Measurements from ENCODE around the gene ZNF433.

The ZNF433 gene

DNA sequence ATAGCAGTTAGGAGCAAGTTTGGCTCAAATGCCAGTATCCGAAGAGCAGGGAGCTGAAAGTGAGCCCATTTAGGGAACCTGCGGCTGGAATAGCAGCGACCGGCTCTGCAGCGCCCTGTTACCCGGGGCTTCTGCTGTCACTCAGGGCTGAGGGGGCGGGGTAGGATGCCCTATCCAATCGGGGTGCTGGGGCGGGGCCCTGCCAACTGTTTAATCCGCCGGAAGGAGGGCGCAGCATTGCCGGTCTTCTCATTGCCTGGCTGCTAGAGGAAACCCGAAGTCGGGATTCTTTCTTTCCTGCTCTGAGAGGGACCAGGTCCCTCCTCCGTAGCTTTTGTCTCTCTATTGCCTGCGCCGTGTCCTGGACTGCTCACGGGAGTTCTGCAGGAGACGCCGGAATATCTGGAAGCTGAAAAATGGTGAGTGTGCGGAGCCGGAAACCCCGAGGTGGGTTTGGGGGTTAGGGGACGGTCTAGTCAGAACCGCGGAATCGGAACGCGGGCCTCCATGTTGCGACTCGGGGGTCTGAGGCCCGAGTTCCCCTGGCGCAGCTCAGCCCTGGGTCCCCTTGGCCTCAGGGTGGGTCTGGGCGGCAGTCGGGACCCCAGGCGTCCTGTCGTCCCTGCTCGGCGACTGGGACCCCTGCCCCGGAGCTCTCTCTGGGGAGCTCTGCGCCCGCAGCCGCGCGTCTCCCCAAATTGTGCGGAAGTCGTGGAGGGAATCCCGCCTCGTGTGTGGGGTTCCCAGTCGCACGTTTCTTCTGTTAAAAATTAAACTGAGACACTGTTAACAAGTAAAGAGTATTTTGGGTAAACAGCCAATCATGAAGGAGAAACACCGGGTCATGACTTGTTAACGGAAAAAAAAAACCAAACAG is 47.8 kb downstream of the ZNF433 start:
- DNase-seq: peak; percentile 96

DNA sequence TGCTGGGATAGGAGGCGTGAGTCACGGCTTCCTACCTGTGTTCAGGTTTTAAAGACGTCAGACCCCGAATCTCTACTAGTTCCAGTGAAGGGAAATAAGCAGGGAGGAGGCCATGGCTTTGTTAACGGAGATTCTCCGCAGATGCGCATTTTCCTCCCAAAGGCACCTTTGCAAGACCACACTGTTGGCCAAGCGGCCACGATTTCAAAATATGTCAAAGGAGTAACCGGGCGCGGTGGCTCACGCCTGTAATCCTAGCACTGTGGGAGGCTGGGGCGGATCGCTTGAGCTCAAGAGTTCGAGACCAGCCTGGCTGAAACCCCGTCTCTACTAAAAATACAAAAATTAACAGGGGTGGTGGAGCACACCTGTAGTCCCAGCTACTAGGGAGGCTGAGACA is 48.7 kb downstream of the ZNF433 start:
- no peak for DNase-seq

DNA sequence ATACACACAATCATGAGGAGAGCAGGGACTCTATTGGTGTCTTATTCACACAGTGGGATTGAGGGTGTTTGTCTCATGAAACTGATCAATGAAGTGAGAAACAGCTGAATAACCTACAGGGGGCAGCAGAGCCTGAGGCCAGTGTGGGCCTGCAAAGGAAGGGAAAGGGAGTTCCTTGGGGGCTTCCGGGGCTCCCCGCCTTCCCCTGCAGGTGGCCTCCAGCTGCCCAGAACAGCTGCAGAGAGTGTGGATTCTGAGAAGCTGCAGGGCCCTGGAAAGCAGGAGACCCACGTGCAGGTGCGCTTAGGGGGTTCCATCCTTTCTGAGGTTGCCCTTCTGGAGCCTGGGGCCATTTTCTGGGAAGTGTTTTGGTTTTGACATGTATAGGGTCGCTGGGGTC is 50.5 kb downstream of the ZNF433 start:
- DNase-seq: peak; percentile 21

DNA sequence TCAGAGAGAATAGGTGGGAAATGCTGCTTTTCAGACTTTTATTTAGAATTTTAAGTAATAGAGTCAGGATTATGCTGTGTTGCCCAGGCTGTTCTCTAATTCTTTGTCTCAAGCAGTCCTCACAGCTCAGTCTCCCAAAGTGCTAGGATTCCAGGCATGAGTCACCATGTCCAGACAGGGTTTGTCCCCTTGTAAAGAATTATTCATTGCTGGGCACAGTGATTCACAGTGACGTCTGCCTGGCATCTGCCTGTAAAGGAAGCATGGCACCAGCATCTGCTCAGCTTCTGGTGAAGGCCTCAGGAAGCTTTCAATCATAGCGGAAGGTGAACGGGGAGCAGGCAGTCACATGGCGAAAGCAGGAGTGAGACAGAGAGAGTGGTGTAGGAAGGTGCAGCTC is 53.0 kb downstream of the ZNF433 start:
- no peak for DNase-seq

DNA sequence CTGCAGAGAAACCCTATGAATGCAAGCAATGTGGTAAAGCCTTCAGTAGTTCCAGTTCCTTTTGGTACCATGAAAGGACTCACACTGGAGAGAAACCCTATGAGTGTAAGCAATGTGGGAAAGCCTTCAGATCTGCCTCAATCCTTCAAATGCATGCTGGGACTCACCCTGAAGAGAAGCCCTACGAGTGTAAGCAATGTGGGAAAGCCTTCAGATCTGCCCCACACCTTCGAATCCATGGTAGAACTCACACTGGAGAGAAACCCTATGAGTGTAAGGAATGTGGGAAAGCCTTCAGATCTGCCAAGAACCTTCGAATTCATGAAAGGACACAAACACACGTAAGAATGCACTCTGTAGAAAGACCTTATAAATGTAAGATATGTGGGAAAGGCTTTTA is 56.0 kb downstream of the ZNF433 start:
- no peak for DNase-seq

DNA sequence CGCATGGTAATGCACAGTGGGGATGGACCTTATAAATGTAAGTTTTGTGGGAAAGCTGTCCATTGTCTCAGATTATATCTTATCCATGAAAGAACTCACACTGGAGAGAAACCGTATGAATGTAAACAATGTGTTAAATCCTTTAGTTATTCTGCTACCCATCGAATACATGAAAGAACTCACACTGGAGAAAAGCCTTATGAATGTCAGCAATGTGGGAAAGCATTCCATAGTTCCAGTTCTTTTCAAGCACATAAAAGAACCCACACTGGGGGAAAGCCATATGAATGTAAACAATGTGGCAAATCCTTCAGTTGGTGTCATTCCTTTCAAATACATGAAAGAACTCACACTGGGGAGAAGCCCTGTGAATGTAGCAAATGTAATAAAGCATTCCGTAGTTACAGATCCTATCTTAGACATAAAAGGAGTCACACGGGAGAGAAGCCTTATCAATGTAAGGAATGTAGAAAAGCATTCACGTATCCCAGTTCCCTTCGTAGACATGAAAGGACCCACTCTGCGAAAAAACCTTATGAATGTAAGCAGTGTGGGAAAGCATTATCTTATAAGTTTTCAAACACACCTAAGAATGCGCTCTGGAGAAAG is 56.9 kb downstream of the ZNF433 start:
- DNase-seq: no peak

DNA sequence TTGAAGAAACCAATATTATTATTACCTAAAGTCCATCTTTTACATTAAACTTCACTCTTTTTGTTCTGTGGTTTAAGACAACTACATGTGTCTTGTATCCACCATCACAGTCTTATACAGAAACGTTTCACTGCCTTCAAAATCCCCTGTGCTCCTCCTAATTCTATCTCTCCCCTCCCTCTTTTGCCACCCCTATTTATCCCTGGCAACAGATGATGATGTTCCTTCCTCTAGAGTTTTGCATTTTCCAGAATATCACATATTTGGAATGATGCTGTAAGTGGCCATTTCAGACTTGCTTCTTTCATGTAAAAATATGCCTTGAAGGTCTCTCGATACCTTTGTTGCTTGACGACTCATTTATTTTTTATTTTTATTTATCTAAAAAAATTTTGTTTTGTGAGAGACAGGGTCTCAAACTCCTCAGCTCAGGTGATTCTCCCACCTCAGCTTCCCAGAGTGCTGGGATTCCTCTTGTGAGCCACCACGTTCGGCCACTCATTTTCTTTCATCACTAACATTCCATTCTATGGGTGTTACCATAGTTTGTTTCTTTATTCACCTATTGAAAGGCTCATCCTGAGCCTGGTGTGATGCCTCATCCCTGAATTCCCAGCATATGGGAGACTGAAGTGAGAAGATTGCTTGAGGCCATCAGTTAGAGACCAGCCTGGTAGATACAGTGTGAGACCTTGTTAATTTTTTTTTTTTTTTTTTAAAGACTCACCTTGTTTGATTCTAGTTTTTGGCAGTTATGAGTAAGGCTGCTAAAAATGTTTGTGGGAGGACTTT is 62.3 kb downstream of the ZNF433 start:
- DNase-seq: no peak

DNA sequence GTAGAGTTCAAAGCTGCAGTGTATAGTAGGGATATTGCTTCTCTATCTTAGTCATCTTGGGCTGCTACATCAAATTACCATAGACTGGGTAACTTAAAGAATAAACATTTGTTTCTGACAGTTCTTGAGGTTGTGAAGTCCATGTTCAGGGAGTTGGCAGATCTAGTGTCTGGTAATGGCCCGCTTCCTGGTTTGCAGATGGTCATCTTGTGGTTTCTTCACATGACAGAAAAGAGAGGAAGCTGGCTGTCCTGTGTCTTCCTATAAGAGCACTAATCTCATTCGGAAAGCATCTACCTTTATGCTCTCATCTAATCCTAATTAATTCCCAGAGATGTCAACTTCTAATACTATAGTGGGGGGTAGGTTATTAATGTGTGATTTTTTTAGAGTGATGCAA is 64.4 kb downstream of the ZNF433 start:
- DNase-seq: no peak

DNA sequence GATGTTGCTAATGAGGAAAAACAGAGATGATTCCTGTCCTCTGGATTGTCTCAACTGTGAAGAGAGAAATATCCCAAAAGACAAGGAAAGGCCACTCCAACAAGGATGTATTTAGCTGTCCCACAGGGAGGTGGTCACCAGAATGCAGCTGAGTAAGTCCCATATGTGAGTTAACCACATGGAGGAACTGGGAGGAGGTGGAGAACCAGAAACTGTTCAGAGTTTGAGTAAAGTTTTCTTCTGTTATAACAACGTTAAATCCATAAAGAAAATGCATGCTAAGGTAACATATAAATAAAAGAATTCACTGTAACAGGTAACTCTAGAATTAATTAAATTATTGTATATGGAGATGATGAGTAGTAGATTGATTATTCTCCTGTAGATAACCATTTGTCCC is 65.3 kb downstream of the ZNF433 start:
- DNase-seq: no peak

DNA sequence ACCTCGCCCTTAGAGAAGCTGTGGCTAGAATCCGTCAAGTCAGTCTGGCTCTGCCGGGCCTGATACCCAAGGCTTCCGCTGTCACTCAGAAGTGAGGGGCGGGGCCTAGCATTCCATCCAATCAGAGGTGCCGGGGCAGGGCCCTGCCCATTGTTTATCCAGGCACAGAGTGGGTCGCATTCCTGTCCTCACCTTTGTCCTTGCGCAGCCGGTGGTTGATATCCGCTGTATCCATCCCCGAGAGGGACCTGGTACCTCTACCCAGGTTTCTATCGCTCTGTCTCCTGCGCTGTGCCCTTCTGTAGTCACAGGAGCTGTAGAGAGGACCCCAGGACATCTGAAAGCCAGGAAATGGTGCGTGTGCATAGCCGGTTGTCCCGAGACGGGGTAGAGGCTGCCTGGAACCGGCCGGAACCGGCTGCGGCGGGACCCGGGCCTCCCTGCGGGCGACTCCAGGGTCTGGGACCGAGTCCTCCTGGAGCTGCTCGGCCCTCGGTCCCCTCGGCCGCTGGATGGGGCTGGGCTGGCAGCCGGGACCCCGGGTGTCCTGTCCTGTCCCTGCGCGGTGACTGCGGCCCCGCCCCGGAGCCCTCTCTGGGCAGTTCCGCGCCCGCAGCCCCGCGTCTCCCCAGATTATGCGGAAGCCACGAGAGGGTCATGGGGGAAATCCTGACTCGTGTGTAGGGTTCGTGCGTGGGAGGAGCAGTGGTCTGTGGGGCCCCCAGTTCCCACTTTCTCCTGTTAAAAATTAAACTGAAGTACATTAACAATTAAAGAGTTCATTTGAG is 70.4 kb downstream of the ZNF433 start, which contains the start of gene ZNF763:
TSS of gene ZNF763 (plus strand) at position 183 of the 788 bp plus-strand sequence. CDS start at position 352, 169 bp downstream.
- DNase-seq: peak; percentile 28

Measured in COR-L47 (cell line).